Epidermal melanocyte (primary cell): Measurements from ENCODE around the gene FTO.

Experiments
- DNase-seq: peaks from one replicate; pipeline ENCODE4 v3.0.0; 2011; ENCODE audit warnings: low spot score; ENCODE audit not compliant: insufficient read length

The FTO gene

DNA sequence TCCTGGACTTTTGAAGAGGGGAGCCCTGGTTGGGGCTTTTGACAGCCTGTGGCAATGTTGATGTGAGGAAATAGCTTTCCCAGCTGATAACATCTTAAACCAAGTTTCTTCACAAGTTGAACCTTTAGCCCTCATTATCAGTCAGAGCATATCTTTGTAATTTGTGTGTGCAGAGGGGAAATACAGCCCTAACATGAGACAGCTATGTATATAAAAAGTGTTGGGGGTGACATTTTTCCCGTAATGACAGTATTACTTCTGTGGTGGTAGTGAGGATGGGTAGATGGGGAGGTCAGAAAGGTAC, 221.1 kb downstream of the FTO start:
- no peak for DNase-seq

DNA sequence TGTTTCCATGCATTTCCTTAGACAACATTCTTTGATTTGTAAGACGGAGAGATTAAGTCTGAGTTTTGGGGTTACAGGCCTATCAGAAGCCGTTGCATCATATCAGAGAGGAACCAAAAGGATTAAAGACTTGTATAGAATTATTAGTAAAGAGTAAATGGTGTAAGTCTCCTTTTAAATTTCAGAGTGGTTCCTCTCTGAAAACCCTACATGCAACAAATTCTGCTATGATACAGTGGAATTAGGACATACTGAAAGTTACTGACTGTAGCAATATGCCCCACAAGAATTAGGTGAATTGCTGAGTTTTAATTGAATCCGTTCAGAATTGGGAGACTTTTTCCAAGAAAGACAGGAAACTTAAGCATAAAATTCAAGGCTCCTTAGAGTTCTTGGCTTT, 221.6 kb downstream of the FTO start:
- DNase-seq: no peak

DNA sequence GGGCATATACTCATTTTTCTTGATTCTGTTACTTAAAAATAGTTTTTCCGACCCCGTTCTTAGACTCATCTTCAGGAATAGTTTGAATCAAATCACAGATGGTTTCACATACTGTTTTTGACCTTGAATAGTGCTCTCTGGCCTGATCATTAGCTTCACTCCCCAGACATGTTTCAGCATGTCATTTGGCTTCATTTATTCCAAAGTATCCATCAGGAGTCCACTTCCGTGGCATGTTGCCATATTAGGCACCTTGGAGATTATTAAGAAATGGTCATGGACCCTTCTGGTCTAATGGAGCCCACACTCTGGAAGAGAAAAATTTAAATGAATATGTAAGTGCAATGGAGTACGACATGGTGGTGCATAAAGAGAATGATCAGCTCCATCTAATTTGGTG, 222.3 kb downstream of the FTO start:
- no peak for DNase-seq

GRCh38 chr16:53932975-53933374, 229.0 kb downstream of the FTO start:
- DNase-seq: no peak

DNA sequence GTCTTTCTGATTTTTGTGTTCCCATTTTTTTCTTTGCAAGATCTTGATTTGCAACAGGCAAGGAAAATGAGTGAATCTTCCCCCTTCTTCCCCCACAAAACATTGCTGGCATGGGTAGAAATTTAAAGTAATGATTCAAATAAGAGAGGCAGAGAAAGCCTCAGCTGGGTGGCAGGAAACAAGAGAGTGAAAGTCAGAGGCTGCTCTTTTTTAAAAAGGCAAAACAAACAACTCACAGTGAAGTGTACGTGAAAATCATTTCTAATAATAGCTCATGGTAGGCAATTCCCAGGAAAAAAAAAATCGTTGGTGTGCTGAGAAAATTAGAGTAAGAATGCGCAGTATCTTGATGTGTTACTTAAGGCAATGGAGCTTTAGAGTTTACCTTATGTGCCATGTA, 229.5 kb downstream of the FTO start:
- DNase-seq: no peak

- DNase-seq: no peak
Measured at GRCh38 chr16:53936052-53936451, 232.1 kb downstream of the FTO start.

DNA sequence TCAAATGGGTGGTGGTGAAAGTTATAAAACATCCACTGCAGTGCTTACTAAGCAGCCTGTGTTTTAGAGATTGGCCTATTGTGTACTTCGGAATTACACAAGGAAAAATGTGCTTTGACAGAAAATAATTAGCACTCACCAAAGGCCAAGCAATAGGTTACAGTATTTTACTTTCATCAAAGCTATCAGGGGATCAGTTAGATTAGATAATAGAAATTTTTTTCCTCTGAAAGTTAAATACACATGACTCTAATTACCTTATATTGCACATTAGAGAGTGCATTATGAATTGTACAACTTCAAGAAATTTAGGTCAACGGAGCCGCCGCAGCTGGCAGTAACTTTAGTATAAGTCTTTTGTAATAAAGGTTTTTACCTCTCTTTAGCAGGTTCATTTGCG, 232.6 kb downstream of the FTO start:
- no peak for DNase-seq

DNA sequence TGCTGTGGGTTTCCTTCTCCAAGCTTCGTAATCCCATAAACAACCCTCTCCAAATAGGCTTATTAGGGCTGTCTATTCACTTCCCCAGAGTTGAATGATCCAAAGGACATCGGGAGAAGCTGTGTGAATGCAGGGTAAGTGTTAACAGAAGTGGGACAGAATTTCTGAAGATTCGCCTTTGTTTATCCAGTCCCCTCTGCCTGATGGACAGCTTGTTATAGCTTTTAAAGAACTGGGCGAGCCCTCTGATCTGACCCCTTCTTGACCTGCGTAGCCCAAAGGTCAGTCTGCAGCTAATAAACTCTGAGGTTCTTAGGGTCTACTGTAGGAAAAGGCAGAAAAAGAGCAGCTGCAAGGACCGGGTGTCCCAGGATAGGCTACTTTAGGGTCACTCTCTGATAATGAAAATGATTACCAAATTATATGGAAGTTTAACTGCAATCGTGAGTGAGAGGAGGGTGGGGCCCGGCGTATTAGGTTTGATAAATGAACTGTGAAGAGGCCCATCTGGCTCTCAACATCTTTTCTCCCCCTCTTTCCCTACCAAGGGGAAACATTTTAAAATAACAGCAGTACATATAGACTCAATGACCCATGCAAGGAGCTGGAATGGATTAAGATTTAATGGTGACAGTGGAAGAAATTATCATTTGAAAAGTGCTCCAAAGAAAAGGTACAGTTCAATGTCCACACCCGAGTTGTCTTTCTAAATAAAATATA, 233.4 kb downstream of the FTO start:
- DNase-seq: no peak

DNA sequence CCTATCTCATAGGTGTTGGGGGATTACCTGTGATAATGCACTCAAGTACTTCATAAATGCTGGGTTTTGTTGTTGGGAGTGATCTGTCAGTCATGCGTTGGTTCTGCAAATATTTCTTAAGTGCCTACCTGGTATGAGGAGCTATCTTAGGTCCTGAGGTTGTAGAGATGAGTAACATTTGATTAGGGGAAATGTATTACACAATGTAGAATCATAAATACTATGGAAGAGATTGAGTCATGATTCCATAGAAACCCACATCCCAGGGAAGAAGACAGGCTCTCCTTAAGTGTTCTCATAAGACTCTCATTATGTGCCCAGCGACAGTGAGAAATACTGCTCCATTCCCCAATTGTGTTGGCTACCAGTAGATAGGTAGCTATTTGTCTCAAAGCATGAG, 240.1 kb downstream of the FTO start:
- DNase-seq: no peak

DNA sequence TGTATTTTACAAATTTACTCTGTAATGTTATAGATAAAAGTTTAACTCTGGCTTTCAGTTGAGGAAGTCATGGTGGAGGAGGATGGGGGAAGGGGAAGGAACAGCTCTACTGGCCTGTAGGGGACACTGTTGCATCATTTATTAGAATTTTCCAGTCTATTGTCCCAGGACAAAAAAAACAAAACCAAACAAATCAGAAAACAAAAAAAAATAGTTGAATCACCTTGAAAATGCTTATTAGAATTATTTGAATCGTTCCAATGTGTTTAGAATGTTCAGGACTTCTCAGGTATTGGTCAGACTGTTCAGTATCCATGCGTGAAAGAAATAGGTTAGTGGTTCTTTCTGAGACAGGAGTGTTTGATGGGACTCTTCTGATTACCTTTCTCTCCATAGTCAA, 242.0 kb downstream of the FTO start:
- no peak for DNase-seq

DNA sequence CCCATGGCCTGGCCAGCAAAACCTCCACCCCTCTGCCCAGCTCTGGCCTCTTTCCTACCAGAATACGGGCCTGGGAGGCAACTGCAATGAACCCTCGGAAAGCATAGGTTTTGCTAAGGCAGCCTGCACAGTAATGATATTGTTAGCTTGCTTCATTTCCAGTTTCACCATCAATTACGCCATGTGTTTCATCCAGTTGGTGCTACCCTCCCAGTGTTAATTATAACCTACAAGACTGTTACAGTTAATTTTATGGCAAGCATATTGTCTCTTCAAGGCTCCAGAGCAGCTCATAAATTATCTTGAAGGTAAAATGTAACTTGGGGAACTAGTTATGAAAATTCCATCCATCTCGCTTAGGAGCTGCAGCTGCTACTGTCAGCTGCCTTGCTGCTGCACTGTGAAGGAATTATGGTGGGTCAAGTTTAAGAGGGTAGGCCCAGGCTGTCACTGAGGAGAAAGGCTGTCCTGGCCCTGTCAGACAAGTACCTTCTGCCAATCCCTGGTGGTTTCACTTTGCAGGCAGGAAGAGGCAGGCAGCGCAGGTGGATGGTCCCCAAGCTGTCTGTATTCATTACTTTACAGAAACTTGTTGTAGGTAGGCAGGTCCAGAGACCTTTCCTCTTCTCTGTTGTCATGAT, 242.9 kb downstream of the FTO start:
- no peak for DNase-seq

GRCh38 chr16:53947642-53948041, 243.7 kb downstream of the FTO start:
- no peak for DNase-seq

DNA sequence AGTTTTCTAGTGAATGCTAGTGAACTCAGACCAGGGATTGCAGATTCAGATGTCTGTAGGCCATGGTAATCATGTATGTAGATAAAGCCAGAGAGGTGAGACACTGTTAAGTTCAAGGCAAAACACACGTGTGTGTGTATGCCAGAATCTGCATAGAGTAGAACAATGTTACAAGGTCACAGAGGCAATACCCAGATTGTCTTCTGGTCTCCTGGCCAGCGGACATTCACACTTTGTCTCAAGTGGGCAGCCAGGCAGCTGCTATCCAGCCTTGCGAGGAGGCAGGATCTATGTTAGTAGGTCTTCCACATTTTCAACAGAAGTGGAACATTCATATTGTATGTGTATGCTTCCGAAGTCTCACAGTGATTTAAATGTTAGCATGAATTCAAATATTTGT, 244.4 kb downstream of the FTO start:
- DNase-seq: no peak

- DNase-seq: no peak
Measured at GRCh38 chr16:53948734-53949430, 244.9 kb downstream of the FTO start.

DNA sequence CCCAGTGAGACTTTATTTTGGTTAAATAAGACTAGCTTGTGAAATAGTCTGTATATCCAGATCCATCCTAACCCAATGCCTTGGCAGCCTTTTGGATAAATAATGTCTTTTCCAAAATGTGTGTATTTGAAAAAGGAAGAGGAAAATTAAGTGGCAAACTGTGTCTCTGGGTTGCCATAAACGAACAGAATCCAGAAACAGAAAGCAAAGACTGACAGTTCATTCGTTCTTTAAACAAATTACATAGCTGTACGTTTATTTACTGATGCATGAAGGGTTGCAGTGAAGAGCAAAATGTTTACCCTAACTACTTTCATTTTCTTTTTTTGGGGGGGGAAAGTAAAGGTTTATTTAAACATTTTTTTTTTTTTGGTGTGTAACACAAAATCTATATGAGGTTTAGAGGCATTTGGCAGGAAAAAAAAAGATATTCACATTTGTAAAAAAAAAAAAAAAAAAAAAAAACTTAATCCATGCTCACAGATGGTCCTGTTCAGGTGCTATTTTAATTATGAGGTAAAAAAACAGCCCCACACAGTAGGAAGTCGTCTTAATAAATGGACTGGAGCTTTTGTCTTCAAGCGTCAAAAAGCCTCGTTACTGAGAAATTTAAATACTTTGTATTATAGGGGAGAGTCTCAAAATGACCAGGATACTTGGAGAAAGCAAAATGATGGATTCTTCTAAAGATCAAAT, 245.9 kb downstream of the FTO start:
- no peak for DNase-seq

GRCh38 chr16:53950677-53951076, 246.7 kb downstream of the FTO start:
- no peak for DNase-seq

- DNase-seq: no peak
Measured at GRCh38 chr16:53952215-53953208, 248.6 kb downstream of the FTO start.

DNA sequence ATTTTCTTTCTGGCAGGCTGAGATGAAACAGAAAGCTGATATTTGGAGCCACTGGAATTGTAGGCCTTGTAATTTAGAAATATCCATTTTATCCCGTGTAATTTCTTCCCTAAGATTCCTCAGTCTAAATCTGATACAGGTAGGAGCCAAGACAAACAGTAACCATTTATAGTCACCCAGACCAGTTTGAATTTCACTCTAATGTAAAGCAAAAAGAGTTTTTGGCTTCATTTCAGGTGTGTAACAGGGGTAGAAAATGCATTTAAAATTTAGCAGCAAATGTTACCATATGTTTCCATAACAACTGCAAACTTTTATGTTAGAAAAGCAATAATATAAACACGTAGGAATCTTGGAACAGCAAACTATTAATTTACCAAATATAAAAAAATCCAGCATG, 249.4 kb downstream of the FTO start:
- no peak for DNase-seq

- DNase-seq: no peak
Measured at GRCh38 chr16:53955221-53955875, 251.4 kb downstream of the FTO start.

GRCh38 chr16:53958341-53958880, 254.5 kb downstream of the FTO start:
- DNase-seq: no peak
